Breast epithelium (tissue), 4 donors: ENCODE data around the gene CENPO. TPM values are rescaled to one million over a fixed set of nuclear protein-coding genes. Genes with fewer than 3 reads are reported as not detected.

Experiments used
- DNase-seq, 2 donors: peaks; one replicate each; pipeline ENCODE4 v3.0.0-alpha.2; 2019; ENCODE audit warnings: low spot score in 2 of 2
- H3K27ac ChIP-seq, 2 donors: fragments of 200-600 bp; sonication (generic) in 1 of 2; one replicate each; pipeline ENCODE4 v1.5.1; 2016 to 2019; ENCODE audit warnings: mild to moderate bottlenecking in 1 of 2
- H3K27me3 ChIP-seq, 2 donors: fragments of 200-600 bp; sonication (generic) in 1 of 2; one replicate each; pipeline versions ENCODE4 v1.5.1 to v1.6.0; 2017 to 2019; ENCODE audit warnings: control low read depth in 1 of 2, mild to moderate bottlenecking in 1 of 2
- H3K36me3 ChIP-seq: fragments of 200-600 bp; one replicate; pipeline ENCODE4 v1.5.1; 2019
- H3K4me1 ChIP-seq, 2 donors: fragments of 200-600 bp; sonication (generic); one replicate each; pipeline ENCODE4 v1.5.1; 2016 to 2019; ENCODE audit warnings: control low read depth in 1 of 2
- H3K4me3 ChIP-seq, 3 donors: fragments of 200-600 bp; sonication (generic); 1 replicate in 2 of 3; 2 replicates in 1 of 3; pipeline ENCODE4 v1.5.1; 2016 to 2019; ENCODE audit warnings: mild to moderate bottlenecking in 3 of 3, moderate library complexity in 2 of 3
- H3K9me3 ChIP-seq, 2 donors: fragments of 200-600 bp; sonication (generic) in 1 of 2; one replicate each; pipeline ENCODE4 v1.5.1; 2016 to 2019; ENCODE audit warnings: control low read depth in 1 of 2
- CTCF ChIP-seq, 3 donors: fragments of 450-650 bp; IDR thresholded peaks; one replicate each; pipeline ENCODE4 v1.5.1; 2016 to 2017; ENCODE audit warnings: antibody characterized with exemption in 3 of 3, mild to moderate bottlenecking in 3 of 3, moderate library complexity in 3 of 3
- POLR2A ChIP-seq: fragments of 450-650 bp; IDR thresholded peaks from one replicate; pipeline ENCODE4 v1.6.1; 2016; ENCODE audit warnings: antibody characterized with exemption, mild to moderate bottlenecking, moderate library complexity
- POLR2AphosphoS5 ChIP-seq, 3 donors: sonication (generic); formaldehyde crosslinking; IDR thresholded peaks; one replicate each; pipeline ENCODE4 v1.6.1; 2017; ENCODE audit warnings: antibody characterized with exemption in 3 of 3
- intact Hi-C: fragments of 100-400 bp; cut with DNase I; formaldehyde crosslinking; loops from one replicate; pipeline ENCODE4 v1.15.1; 2023; ENCODE audit warnings: low total_unique reads
- total RNA-seq, 3 donors: library from RNA; depleted of rRNA; stranded (reverse); fragments of >200 nt; gene quantifications; one replicate each; pipeline ENCODE4 v1.1.0, GENCODE V29; 2016

CENPO gene
- total RNA-seq, 3 donors from 2014 or later, result 1.6 to 4.2 (median 1.8) TPM

- H3K27ac ChIP-seq, result no peak overlapping the region
- TF ChIP-seq POLR2AphosphoS5 (IDR thresholded peaks at IDR 0.05), result no peak
- TF ChIP-seq CTCF (IDR thresholded peaks at IDR 0.05), result no peak
- no peak for TF ChIP-seq POLR2A
- H3K9me3 ChIP-seq, result no peaks in the 10 kb centered on the region
- H3K36me3 ChIP-seq, result no peaks in the 10 kb centered on the region
- H3K4me3 ChIP-seq, result no peak overlapping the region
- no peak for DNase-seq
- H3K4me1 ChIP-seq, result no peaks in the 10 kb centered on the region
- intact Hi-C loops, result no loop called here
- no peaks in the 10 kb centered on the region for H3K27me3 ChIP-seq
Measured at GRCh38 chr2:24747299-24747698, 45.9 kb upstream of the CENPO start.

DNA sequence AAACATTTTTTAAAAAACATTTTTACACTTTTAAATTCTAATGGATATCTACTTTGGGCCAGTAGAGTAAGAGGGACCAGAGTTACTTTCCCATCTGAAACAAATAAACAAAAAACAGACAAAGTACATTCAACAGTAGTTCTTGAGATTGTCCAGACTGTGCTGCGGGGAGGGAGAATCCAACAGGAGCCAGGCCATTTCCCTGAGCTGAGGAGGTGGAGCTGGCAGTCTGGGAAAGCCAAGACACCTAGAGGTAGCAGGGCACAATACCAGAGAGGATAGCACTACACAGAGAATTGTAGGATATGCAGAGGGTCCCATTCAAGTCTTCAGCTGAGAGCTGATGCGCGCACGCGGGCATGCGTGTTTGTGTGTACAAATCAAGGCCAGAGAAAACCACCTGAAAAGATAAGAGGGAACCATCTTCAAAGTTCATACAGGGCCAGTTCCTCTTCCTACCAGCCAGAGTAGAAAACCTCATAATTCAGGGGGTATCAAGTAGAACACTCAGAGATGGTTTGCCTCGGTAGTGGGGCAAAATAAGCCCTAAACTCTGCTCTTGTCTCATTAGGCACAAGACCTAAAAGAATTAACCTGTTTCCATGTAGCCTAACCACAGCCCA, 44.0 kb upstream of the CENPO start:
- TF ChIP-seq CTCF (IDR thresholded peaks at IDR 0.05) (no peak), POLR2A (no peak), POLR2AphosphoS5 (IDR thresholded peaks at IDR 0.05) (no peak)
- intact Hi-C loops, result no loop called here
- H3K27ac ChIP-seq, result no peak overlapping the region
- DNase-seq, result no peak
- H3K36me3 ChIP-seq, result no peaks in the 10 kb centered on the region
- H3K4me1 ChIP-seq, result no peaks in the 10 kb centered on the region
- no peak overlapping the region for H3K4me3 ChIP-seq
- H3K27me3 ChIP-seq, result no peaks in the 10 kb centered on the region
- no peaks in the 10 kb centered on the region for H3K9me3 ChIP-seq

DNA sequence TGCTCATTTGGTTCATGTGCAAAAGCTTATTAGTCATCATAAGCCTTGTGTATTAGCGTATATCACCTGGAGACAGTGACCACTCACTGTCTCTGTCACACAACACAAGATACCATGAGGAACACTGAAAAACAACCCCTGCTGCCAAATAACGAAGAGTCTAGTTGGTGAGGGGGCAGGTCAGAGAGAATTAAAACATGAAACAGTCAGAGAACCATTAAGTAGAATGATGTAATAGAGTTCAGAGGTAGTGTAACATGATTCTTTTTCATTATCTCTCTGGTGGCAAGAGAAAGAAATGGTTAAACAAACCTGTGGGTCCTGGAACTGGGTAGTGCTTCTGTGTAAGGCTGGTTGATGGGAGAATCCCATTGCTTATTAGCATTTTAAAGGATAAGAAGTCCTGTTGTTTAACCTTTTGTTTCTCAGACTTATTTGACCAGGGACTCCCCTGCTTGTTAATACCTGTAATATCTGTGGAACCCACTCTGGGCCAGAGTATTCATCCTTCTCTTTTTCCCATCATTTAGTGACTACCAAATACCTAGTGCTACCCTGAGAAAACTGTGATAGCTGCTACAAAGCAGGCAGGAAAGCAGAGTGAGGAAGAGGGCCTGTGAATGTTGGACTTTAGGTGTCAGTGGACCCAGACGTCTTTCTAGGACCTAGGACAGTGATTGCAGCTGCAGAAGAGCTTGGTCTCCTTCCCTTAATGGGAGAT, 38.1 kb upstream of the CENPO start:
- Histone ChIP-seq H3K4me1 (no peaks in the 10 kb centered on the region), H3K9me3 (no peaks in the 10 kb centered on the region), H3K27ac (no peak overlapping the region), H3K27me3 (no peaks in the 10 kb centered on the region), H3K4me3 (no peak overlapping the region), H3K36me3 (no peaks in the 10 kb centered on the region)
- no peak for DNase-seq
- intact Hi-C loops, result no loop called here
- no peak for TF ChIP-seq POLR2A
- no peak for TF ChIP-seq CTCF (IDR thresholded peaks at IDR 0.05)
- TF ChIP-seq POLR2AphosphoS5 (IDR thresholded peaks at IDR 0.05), result no peak

- TF ChIP-seq POLR2AphosphoS5 (IDR thresholded peaks at IDR 0.05) (no peak), POLR2A (no peak), CTCF (IDR thresholded peaks at IDR 0.05) (no peak)
Measured at GRCh38 chr2:24756789-24757188, 36.4 kb upstream of the CENPO start.

GRCh38 chr2:24761866-24762265, 31.4 kb upstream of the CENPO start:
- Histone ChIP-seq H3K4me1 (no peaks in the 10 kb centered on the region), H3K9me3 (no peaks in the 10 kb centered on the region), H3K4me3 (no peak overlapping the region), H3K27me3 (no peaks in the 10 kb centered on the region), H3K27ac (no peak overlapping the region), H3K36me3 (peaks cover 3% of the 10 kb centered on the region)
- TF ChIP-seq CTCF (IDR thresholded peaks at IDR 0.05) (no peak), POLR2AphosphoS5 (IDR thresholded peaks at IDR 0.05) (no peak)
- intact Hi-C loops, result no loop called here
- no peak for DNase-seq

More at GRCh38 chr2:24756789-24757188, 36.4 kb upstream of the CENPO start:
- intact Hi-C loops, result no loop called here
- Histone ChIP-seq H3K4me3 (no peak overlapping the region), H3K9me3 (no peaks in the 10 kb centered on the region), H3K36me3 (no peaks in the 10 kb centered on the region), H3K27ac (no peak overlapping the region), H3K4me1 (no peaks in the 10 kb centered on the region), H3K27me3 (no peaks in the 10 kb centered on the region)
- no peak for DNase-seq
